ENCODE measurements around the gene OTUD5.

Gene OTUD5

DNA sequence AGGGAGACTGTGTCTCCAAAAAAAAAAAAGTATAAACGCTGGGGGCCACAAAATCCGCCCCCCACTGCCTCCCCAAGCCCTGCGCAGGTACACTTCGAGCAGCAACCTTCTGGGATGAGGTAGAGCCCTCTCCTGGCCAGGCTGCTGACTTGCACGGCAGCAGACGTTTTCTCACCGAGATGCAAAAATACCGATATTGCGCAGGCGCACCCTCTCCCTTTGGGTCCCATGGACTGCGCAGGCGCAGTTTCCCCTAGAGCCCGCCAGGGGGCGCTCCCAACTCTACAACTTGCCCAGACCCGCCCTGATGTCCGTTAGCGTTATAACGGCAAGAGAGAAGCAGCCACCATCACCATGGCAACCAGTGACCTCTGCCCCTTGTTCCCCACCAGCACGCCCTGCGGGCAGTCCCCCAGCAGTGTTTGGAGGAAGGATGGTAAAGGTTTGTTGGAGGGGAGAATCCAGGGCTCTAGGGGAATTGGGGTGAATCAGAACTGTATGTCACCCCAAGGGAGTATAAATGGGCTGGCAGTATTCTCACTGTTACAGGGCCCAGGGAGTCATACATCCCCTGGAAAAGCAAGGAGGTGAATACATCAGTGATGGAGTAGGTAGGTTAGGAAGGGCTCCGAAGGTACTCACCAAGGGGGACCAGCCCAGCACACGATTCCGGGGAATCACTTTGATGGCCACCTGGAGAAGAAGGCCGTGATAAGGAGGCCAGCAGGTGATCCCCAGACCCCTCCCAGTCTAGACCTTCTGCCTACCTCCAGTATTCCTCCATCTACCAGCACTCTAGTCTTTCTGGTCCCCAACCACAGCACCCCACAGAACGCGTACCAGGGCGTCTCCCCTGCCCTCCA lies 40.0 kb downstream of the OTUD5 start:
- peak overlapping the region; percentile 96 for H3K27ac ChIP-seq
- no peak for TF ChIP-seq ZFX (IDR thresholded peaks at IDR 0.05)
- TF ChIP-seq, protein P1, sequence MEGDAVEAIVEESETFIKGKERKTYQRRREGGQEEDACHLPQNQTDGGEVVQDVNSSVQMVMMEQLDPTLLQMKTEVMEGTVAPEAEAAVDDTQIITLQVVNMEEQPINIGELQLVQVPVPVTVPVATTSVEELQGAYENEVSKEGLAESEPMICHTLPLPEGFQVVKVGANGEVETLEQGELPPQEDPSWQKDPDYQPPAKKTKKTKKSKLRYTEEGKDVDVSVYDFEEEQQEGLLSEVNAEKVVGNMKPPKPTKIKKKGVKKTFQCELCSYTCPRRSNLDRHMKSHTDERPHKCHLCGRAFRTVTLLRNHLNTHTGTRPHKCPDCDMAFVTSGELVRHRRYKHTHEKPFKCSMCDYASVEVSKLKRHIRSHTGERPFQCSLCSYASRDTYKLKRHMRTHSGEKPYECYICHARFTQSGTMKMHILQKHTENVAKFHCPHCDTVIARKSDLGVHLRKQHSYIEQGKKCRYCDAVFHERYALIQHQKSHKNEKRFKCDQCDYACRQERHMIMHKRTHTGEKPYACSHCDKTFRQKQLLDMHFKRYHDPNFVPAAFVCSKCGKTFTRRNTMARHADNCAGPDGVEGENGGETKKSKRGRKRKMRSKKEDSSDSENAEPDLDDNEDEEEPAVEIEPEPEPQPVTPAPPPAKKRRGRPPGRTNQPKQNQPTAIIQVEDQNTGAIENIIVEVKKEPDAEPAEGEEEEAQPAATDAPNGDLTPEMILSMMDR (conservative IDR thresholded peaks at IDR 0.05), result peak; percentile 95

DNA sequence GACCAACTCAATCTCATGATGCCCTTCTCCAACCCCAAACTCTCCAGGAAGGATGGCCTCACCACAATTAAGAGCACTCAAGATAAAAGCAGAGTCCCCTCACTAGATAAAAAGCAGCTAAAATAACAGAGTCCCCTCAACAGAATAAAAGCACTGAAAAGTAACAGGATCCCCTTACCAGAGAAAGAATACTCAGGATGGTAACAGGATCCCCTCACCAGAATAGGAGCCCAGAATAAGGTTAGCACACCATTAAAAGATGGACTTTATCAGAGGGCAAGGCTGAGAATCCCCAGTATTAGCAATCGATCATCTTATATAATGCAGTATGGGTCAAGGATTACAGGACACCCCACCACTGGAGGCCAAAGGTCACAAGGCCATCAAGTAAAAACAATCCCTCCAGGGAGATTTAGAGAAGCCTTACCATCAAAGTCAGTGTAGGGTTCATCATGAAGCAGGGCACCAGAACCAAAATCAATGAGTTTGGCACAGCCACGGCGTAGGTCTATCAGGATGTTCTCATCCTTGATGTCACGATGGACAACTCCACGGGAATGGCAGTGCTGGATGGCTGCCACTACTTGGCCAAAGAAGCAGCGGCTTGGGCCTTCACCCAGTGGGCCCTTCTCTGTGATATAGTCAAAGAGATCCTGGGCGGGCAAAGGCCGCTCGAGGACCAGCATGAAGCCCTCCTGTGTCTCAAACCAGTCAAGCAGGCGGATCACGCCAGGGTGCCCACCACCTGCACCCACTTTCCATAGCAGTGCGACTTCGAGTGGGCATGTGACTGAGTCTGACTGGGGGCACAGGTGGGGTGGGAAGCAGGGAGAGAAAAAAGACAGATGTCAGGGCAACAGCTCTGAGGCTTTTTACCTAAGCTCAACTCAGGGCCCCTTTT lies 42.6 kb downstream of the OTUD5 start:
- no peak for TF ChIP-seq ZFX (IDR thresholded peaks at IDR 0.05)
- TF ChIP-seq, protein P1 (conservative IDR thresholded peaks at IDR 0.05), result no peak
- H3K27ac ChIP-seq, result no peak overlapping the region

DNA sequence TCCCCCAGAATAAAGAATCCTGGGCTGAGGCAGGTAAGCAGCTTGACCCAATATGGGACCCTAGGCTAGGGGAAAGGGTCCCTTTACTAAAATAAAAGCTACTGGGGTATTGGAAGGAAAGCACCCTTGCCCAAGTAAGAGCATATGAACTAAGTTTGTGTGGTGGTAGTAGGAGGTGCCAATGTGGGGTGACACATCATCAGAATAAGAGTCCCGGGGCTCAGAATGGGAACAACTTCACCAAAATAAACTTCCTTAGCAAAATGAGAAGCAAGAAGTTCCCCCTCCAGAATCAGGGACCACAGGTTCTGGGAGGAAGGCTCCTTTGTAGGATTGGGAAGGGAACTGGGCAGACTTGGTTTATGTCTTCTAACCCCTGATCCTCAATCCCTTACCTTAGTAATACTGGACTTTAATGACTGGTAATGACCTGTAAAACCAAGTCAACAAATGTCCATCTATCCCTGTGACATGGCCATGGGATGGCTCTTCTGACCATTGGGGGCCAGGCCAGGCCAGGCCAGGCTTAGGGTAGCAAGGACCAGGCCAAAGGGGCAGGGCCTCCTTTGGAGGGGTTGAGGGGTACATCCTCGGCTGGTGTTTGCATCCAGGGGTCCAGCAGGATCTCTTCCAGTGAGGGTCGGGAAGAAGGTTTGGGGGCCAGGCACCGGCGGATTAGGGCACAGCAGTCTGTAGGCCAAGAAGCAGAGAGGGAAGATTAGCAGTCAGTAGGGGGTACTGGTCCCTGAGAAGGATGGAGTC lies 43.6 kb downstream of the OTUD5 start:
- TF ChIP-seq, protein P1 (conservative IDR thresholded peaks at IDR 0.05), result no peak
- TF ChIP-seq ZFX (IDR thresholded peaks at IDR 0.05), result no peak
- no peak overlapping the region for H3K27ac ChIP-seq

GRCh38 chrX:48911412-48912182 lies 45.8 kb downstream of the OTUD5 start, which contains the start of gene SLC35A2:
Gene SLC35A2, minus strand, starts transcription at chrX:48911646. Its CDS starts 10 bp downstream, at chrX:48911636.
- TF ChIP-seq ZFX (IDR thresholded peaks at IDR 0.05), result no peak
- TF ChIP-seq, protein P1 (conservative IDR thresholded peaks at IDR 0.05), result no peak
- peak within 1 kb of the TSS; percentile 69 for H3K27ac ChIP-seq

DNA sequence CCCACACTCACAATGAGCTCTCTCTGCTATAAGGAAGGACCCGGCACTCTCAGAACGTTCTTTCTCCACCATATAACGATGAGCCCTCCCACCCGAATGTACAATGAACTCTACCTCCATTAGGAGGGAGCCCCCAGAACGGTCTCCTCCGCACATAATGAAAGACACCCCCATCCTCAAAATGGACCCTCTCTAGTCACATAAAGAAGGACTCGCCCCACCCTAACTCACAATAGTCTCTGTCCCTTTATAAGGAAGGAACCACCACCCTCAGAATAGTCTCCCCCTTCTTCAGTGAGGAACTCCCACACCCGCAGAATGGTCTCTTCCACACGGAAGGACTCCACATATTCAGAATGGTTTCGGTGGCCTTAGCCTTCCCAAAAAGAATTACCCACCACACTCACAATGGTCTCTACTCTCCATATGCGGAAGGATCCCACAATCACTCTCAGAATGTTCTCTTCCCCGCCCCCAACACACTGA lies 46.4 kb downstream of the OTUD5 start:
- peak overlapping the region; percentile 69 for H3K27ac ChIP-seq
- TF ChIP-seq ZFX (IDR thresholded peaks at IDR 0.05), result no peak
- TF ChIP-seq, protein P1 (conservative IDR thresholded peaks at IDR 0.05), result no peak

GRCh38 chrX:48909703-48910294 lies 47.6 kb downstream of the OTUD5 start:
- no peak overlapping the region for H3K27ac ChIP-seq
- TF ChIP-seq, protein P1 (conservative IDR thresholded peaks at IDR 0.05), result no peak
- no peak for TF ChIP-seq ZFX (IDR thresholded peaks at IDR 0.05)

All from C4-2B (cell line).